H9 (cell line): ENCODE measurements around the gene PACRGL. TPM values are rescaled to one million over a fixed set of nuclear protein-coding genes. Genes with fewer than 3 reads are reported as not detected.

Experiments used
- DNase-seq: peaks from one replicate; pipeline ENCODE4 v3.0.0-alpha.2; 2017
- H2AFZ ChIP-seq: one replicate; pipeline ENCODE4 v1.6.1; 2013; ENCODE audit warnings: mild to moderate bottlenecking, low read length, control low read depth, moderate library complexity
- H2AK5ac ChIP-seq: 2 replicates; pipeline ENCODE4 v1.6.1; 2013; ENCODE audit warnings: low read length, control low read depth, mixed read lengths; ENCODE audit not compliant: insufficient read length
- H2BK120ac ChIP-seq: one replicate; pipeline ENCODE4 v1.6.1; 2013; ENCODE audit warnings: low read depth, mild to moderate bottlenecking, low read length, control low read depth, inconsistent platforms; ENCODE audit not compliant: poor library complexity, severe bottlenecking
- H2BK12ac ChIP-seq: 2 replicates; pipeline ENCODE4 v1.6.1; 2013; ENCODE audit warnings: low read length, control low read depth, mixed read lengths, low read depth; ENCODE audit not compliant: insufficient read length
- H2BK15ac ChIP-seq: 2 replicates; pipeline ENCODE4 v1.6.1; 2013; ENCODE audit warnings: low read depth, low read length, control low read depth
- H2BK20ac ChIP-seq: one replicate; pipeline ENCODE4 v1.6.1; 2013; ENCODE audit warnings: low read depth, mild to moderate bottlenecking, low read length, control low read depth, inconsistent platforms; ENCODE audit not compliant: poor library complexity, severe bottlenecking
- H2BK5ac ChIP-seq: 2 replicates; pipeline ENCODE4 v1.6.1; 2013; ENCODE audit warnings: low read length, control low read depth, mixed read lengths; ENCODE audit not compliant: insufficient read length
- H3K14ac ChIP-seq: 2 replicates; pipeline ENCODE4 v1.6.1; 2013; ENCODE audit warnings: low read length, control low read depth; ENCODE audit not compliant: insufficient read depth
- H3K18ac ChIP-seq: 2 replicates; pipeline ENCODE4 v1.6.1; 2013; ENCODE audit warnings: low read depth, mild to moderate bottlenecking, mixed read lengths, low read length, control low read depth; ENCODE audit not compliant: insufficient read length
- H3K23ac ChIP-seq: 2 replicates; pipeline ENCODE4 v1.6.1; 2013; ENCODE audit warnings: low read length, control low read depth, mixed read lengths, low read depth; ENCODE audit not compliant: insufficient read length
- H3K23me2 ChIP-seq: 2 replicates; pipeline ENCODE4 v1.6.1; 2013; ENCODE audit warnings: low read depth, mild to moderate bottlenecking, mixed read lengths, low read length, control low read depth; ENCODE audit not compliant: insufficient read length, poor library complexity, severe bottlenecking
- H3K27ac ChIP-seq: 2 replicates; pipeline ENCODE4 v1.5.1; 2013; ENCODE audit warnings: low read length, control low read depth, mixed read lengths, low read depth; ENCODE audit not compliant: insufficient read length
- H3K27me3 ChIP-seq: 2 replicates; pipeline ENCODE4 v1.6.1; 2013; ENCODE audit warnings: low read length, control low read depth, inconsistent platforms; ENCODE audit not compliant: insufficient read depth
- H3K4ac ChIP-seq: 2 replicates; pipeline ENCODE4 v1.6.1; 2013; ENCODE audit warnings: low read depth, mild to moderate bottlenecking, control low read depth, inconsistent platforms, low read length, moderate library complexity
- H3K4me1 ChIP-seq: 2 replicates; pipeline ENCODE4 v1.6.1; 2013; ENCODE audit warnings: low read length, control low read depth, inconsistent platforms; ENCODE audit not compliant: insufficient read depth
- H3K4me2 ChIP-seq: 2 replicates; pipeline ENCODE4 v1.6.1; 2013; ENCODE audit warnings: low read length, control low read depth, mixed read lengths; ENCODE audit not compliant: insufficient read length, insufficient read depth
- H3K56ac ChIP-seq: 2 replicates; pipeline ENCODE4 v1.6.1; 2013; ENCODE audit warnings: low read depth, mild to moderate bottlenecking, mixed read lengths, low read length, control low read depth; ENCODE audit not compliant: insufficient read length
- H3K79me1 ChIP-seq: 2 replicates; pipeline ENCODE4 v1.6.1; 2013; ENCODE audit warnings: low read depth, mild to moderate bottlenecking, moderate library complexity, low read length, control low read depth, inconsistent platforms; ENCODE audit not compliant: insufficient read depth, poor library complexity, severe bottlenecking
- H3K79me2 ChIP-seq: 2 replicates; pipeline ENCODE4 v1.6.1; 2013; ENCODE audit warnings: low read length, control low read depth, inconsistent platforms; ENCODE audit not compliant: insufficient read depth
- H3K9ac ChIP-seq: 2 replicates; pipeline ENCODE4 v1.6.1; 2013; ENCODE audit warnings: low read length, control low read depth, mixed read lengths; ENCODE audit not compliant: insufficient read length; ENCODE audit errors: extremely low read depth
- H3K9me3 ChIP-seq: one replicate; pipeline ENCODE4 v1.6.1; 2013; ENCODE audit warnings: low read depth, low read length, inconsistent platforms; ENCODE audit not compliant: control insufficient read depth
- H3T11ph ChIP-seq: one replicate; pipeline ENCODE4 v1.6.1; 2013; ENCODE audit warnings: mild to moderate bottlenecking, low read length, control low read depth, inconsistent platforms
- H4K20me1 ChIP-seq: one replicate; pipeline ENCODE4 v1.6.1; 2013; ENCODE audit not compliant: control insufficient read depth, insufficient read length, insufficient read depth
- H4K5ac ChIP-seq: 2 replicates; pipeline ENCODE4 v1.6.1; 2013; ENCODE audit warnings: low read depth, mild to moderate bottlenecking, mixed read lengths, low read length, control low read depth; ENCODE audit not compliant: insufficient read length
- H4K8ac ChIP-seq: replicated peaks from 2 replicates; pipeline ENCODE4 v1.6.1; 2013; ENCODE audit warnings: low read length, control low read depth, mixed read lengths, low read depth; ENCODE audit not compliant: insufficient read length
- H4K91ac ChIP-seq: 2 replicates; pipeline ENCODE4 v1.6.1; 2013; ENCODE audit warnings: low read depth, mild to moderate bottlenecking, moderate library complexity, mixed read lengths, low read length, control low read depth; ENCODE audit not compliant: insufficient read length
- H3K27ac Mint-ChIP-seq, 3 experiments: 2 replicates in 2 of 3; 3 replicates in 1 of 3; pipeline ENCODE4 v1.8.0; 2020 to 2021; ENCODE audit warnings: mixed read lengths in 3 of 3, mild to moderate bottlenecking in 1 of 3, moderate library complexity in 1 of 3
- H3K27me3 Mint-ChIP-seq: 2 replicates; pipeline ENCODE4 v1.8.0; 2021; ENCODE audit warnings: low read depth, mild to moderate bottlenecking, moderate library complexity, mixed read lengths
- H3K36me3 Mint-ChIP-seq, 3 experiments: 2 replicates in 2 of 3; 3 replicates in 1 of 3; pipeline ENCODE4 v1.8.0; 2020 to 2021; ENCODE audit warnings: low read depth in 3 of 3, mixed read lengths in 3 of 3; ENCODE audit not compliant: insufficient read depth in 1 of 3
- H3K4me1 Mint-ChIP-seq, 2 experiments: 2 replicates each; pipeline ENCODE4 v1.8.0; 2020; ENCODE audit warnings: mixed read lengths in 2 of 2
- H3K4me3 Mint-ChIP-seq, 2 experiments: 2 replicates in 1 of 2; 3 replicates in 1 of 2; pipeline ENCODE4 v1.8.0; 2020 to 2021; ENCODE audit warnings: mild to moderate bottlenecking in 2 of 2, mixed read lengths in 2 of 2, moderate library complexity in 1 of 2
- H3K9me3 Mint-ChIP-seq, 2 experiments: 2 replicates in 1 of 2; 3 replicates in 1 of 2; pipeline ENCODE4 v1.8.0; 2020; ENCODE audit warnings: mild to moderate bottlenecking in 2 of 2, mixed read lengths in 2 of 2, moderate library complexity in 1 of 2
- CTCF ChIP-seq: fragments of 200-600 bp; sonication (generic); conservative IDR thresholded peaks from 3 replicates; pipeline ENCODE4 v1.8.0; 2021; ENCODE audit warnings: antibody characterized with exemption, mild to moderate bottlenecking
- WGBS: extraction: QIAGEN DNeasy Blood & Tissue Kit; methylation state at CpG from one replicate; pipeline ENCODE4 v1.1.7; 2013; ENCODE audit warnings: missing lambda C conversion rate, low lambda C conversion rate, mixed read lengths; ENCODE audit not compliant: insufficient read length; ENCODE audit errors: extremely low coverage; 5-methylcytosine and 5-hydroxymethylcytosine counted together
- total RNA-seq: library from RNA; stranded (reverse); gene quantifications from 2 replicates; pipeline ENCODE4 v1.2.1, GENCODE V29; 2021

Gene PACRGL
- total RNA-seq, 1 experiment from 2014 or later = 18.7 TPM

GRCh38 chr4:20658456-20658855 is 41.8 kb upstream of the PACRGL start:
- Histone ChIP-seq H3K23me2 (no peaks in the 10 kb centered on the region), H3K79me2 (no peaks in the 10 kb centered on the region), H3K4me1 (peaks cover 3% of the 10 kb centered on the region; the same call in 1 of the 2 replicates), H3K56ac (no peak overlapping the region), H2BK5ac (no peak overlapping the region), H2BK12ac (no peak overlapping the region), H2AFZ (no peak overlapping the region), H3K18ac (no peak overlapping the region), H3K79me1 (no peaks in the 10 kb centered on the region), H3K27me3 (no peaks in the 10 kb centered on the region), H3K23ac (no peak overlapping the region), H4K8ac (no peak overlapping the region), H2BK120ac (no peak overlapping the region), H3K14ac (no peak overlapping the region), H2AK5ac (no peak overlapping the region), H3K4ac (no peak overlapping the region), H2BK15ac (no peak overlapping the region), H2BK20ac (no peak overlapping the region), H3K4me2 (no peak overlapping the region), H4K20me1 (no peaks in the 10 kb centered on the region), H4K5ac (no peak overlapping the region), H3K9me3 (no peaks in the 10 kb centered on the region), H3T11ph (peak overlapping the region; percentile 17), H4K91ac (no peak overlapping the region), H3K9ac (no peak overlapping the region), H3K27ac (no peak overlapping the region)
- no peak for TF ChIP-seq CTCF
- no peak for DNase-seq
- no CpG with 5 or more reads among the region's 4 CpGs for WGBS
- H3K27ac Mint-ChIP-seq = no peak overlapping the region; a peak in 1 of 7 replicates
- no peaks in the 10 kb centered on the region for H3K27me3 Mint-ChIP-seq
- no peak overlapping the region for H3K4me3 Mint-ChIP-seq
- peaks cover 11 to 16% of the 10 kb centered on the region in 2 experiments for H3K4me1 Mint-ChIP-seq
- H3K36me3 Mint-ChIP-seq = no peaks in the 10 kb centered on the region
- peaks cover 0 to 2% of the 10 kb centered on the region in 2 experiments; a peak in 1 of 5 replicates for H3K9me3 Mint-ChIP-seq
